ENCODE data around the gene PTTG1IP. TPM values are rescaled to one million over a fixed set of nuclear protein-coding genes. Genes with fewer than 3 reads are reported as not detected.

Gene PTTG1IP
- total and polyA plus RNA-seq, 2 of the 4 experiments (the other 2 are of a cell fraction) = 167 to 194 TPM

- Histone ChIP-seq H3K23ac (ENCODE audit: low read depth, low read length) (no peak overlapping the region), H2BK20ac (ENCODE audit: low read depth, low read length) (no peak overlapping the region), H4K5ac (ENCODE audit: low read depth, low read length) (no peak overlapping the region), H3K79me1 (ENCODE audit: low read depth in 1 of 2, low read length in 2 of 2) (no peaks in the 10 kb centered on the region), H2BK5ac (ENCODE audit: low read depth, low read length, poor library complexity, severe bottlenecking) (no peak overlapping the region), H2BK15ac (ENCODE audit: low read depth, low read length) (no peak overlapping the region), H4K8ac (ENCODE audit: low read depth in 2 of 2, low read length in 2 of 2) (no peak overlapping the region), H3K14ac (replicated peaks; ENCODE audit: low read depth, low read length) (no peak overlapping the region), H3K27ac (ENCODE audit: insufficient read depth, low read length) (no peak overlapping the region), H3K36me3 (ENCODE audit: control insufficient read depth, insufficient read depth, low read length) (no peaks in the 10 kb centered on the region), H3K4me1 (ENCODE audit: control insufficient read depth, insufficient read depth, low read length) (peaks cover 6% of the 10 kb centered on the region; the same call in 1 of the 2 replicates), H2AK9ac (replicated peaks; ENCODE audit: low read depth, low read length, poor library complexity) (no peak overlapping the region), H4K91ac (ENCODE audit: insufficient read depth, low read depth, low read length) (no peak overlapping the region), H3K4me2 (ENCODE audit: low read depth, low read length) (no peak overlapping the region), H3K9me1 (ENCODE audit: insufficient read depth, low read length) (no peaks in the 10 kb centered on the region), H2BK120ac (ENCODE audit: low read depth, low read length) (no peak overlapping the region), H3K9me3 (ENCODE audit: control insufficient read depth, insufficient read depth, low read length) (no peaks in the 10 kb centered on the region), H3K27me3 (ENCODE audit: control insufficient read depth, insufficient read depth, low read length) (peaks cover 62% of the 10 kb centered on the region), H3K9ac (ENCODE audit: low read depth, low read length) (no peak overlapping the region), H2AK5ac (ENCODE audit: low read depth, low read length) (no peak overlapping the region), H3K4ac (ENCODE audit: low read depth, low read length) (no peak overlapping the region), H3K4me3 (ENCODE audit: insufficient read depth, low read depth, low read length) (no peak overlapping the region), H2AFZ (replicated peaks; ENCODE audit: low read length, poor library complexity) (no peak overlapping the region), H3K18ac (ENCODE audit: low read depth, low read length) (no peak overlapping the region), H3K56ac (ENCODE audit: extremely low read depth, insufficient read depth, low read length) (no peak overlapping the region), H4K20me1 (ENCODE audit: insufficient read depth, low read length) (no peaks in the 10 kb centered on the region)
- TF ChIP-seq NFE2L2 (IDR thresholded peaks at IDR 0.05; ENCODE audit: low read depth, low read length) (no peak), MAZ (IDR thresholded peaks at IDR 0.05; ENCODE audit: borderline replicate concordance, low read depth, low read length) (no peak), POLR2A (IDR thresholded peaks at IDR 0.05; ENCODE audit: low read depth, low read length) (no peak), SMC3 (IDR thresholded peaks at IDR 0.05; ENCODE audit: low read depth, low read length) (no peak), CHD1 (IDR thresholded peaks at IDR 0.05; ENCODE audit: low read depth, low read length) (no peak), MAFK (IDR thresholded peaks at IDR 0.05; ENCODE audit: low read depth, low read length) (no peak), RCOR1 (IDR thresholded peaks at IDR 0.05; ENCODE audit: insufficient replicate concordance, low read length) (no peak), ELK1 (IDR thresholded peaks at IDR 0.05; ENCODE audit: borderline replicate concordance, low read depth, low read length) (no peak), BHLHE40 (IDR thresholded peaks at IDR 0.05; ENCODE audit: low read depth, low read length) (no peak), CEBPB (IDR thresholded peaks at IDR 0.05; ENCODE audit: low read depth, low read length) (no peak)
- in situ Hi-C loops (cut with MboI; ENCODE audit: low sequenced_read_pairs) = no loop called here
- intact Hi-C loops (cut with micrococcal nuclease) = no loop called here
- BruUV-seq (replicated peaks) = no TSS peak
- DNase-seq (no peak), ATAC-seq (ENCODE audit: low read depth) (no peak)
- POLR2A ChIA-PET (ENCODE audit: unreplicated experiment) = no interaction called here
- CTCF ChIA-PET = no interaction called here
- 69% methylated on average over 3 of the region's 8 CpGs; no CpG with 5 or more reads in 1 of the 2 experiments for whole genome bisulfite sequencing, 2 experiments (ENCODE audit: extremely low coverage in 2 of 2, insufficient read length in 1 of 2)
- dilution Hi-C loops (cut with HindIII; ENCODE audit: low sequenced_read_pairs, unreplicated experiment) = no loop called here
Measured at GRCh38 chr21:44912158-44912473, 38.6 kb upstream of the PTTG1IP start.

All from IMR-90 (cell line).